Ecto neural progenitor cell (in vitro differentiated cells): ENCODE measurements around the gene BRME1.

Source experiments
- DNase-seq: peaks from one replicate; pipeline ENCODE4 v3.0.0-alpha.2; 2018; ENCODE audit warnings: low spot score

Gene BRME1

GRCh38 chr19:13844130-13844631 is 61.7 kb downstream of the BRME1 start:
- DNase-seq: no peak

GRCh38 chr19:13843104-13843921 is 62.6 kb downstream of the BRME1 start:
- DNase-seq: peak; percentile 71

- DNase-seq: peak; percentile 74
These were observed 63.4 kb downstream of the BRME1 start for GRCh38 chr19:13842291-13843103.

- no peak for DNase-seq
These were observed 64.0 kb downstream of the BRME1 start for GRCh38 chr19:13841962-13842290.

- peak; percentile 47 for DNase-seq
These were observed 64.6 kb downstream of the BRME1 start for GRCh38 chr19:13841086-13841961.

- no peak for DNase-seq
These were observed 65.4 kb downstream of the BRME1 start for GRCh38 chr19:13840305-13841085.

GRCh38 chr19:13839938-13840304 is 66.0 kb downstream of the BRME1 start:
- DNase-seq: no peak

- peak; percentile 58 for DNase-seq
These were observed 66.6 kb downstream of the BRME1 start for GRCh38 chr19:13839130-13839937.

GRCh38 chr19:13838435-13839129 is 67.3 kb downstream of the BRME1 start:
- DNase-seq: no peak

GRCh38 chr19:13835791-13836723 is 69.9 kb downstream of the BRME1 start:
- peak; percentile 47 for DNase-seq

GRCh38 chr19:13834244-13835069 is 71.5 kb downstream of the BRME1 start:
- no peak for DNase-seq

GRCh38 chr19:13833330-13834243 is 72.3 kb downstream of the BRME1 start:
- peak; percentile 95 for DNase-seq
